HepG2 (cell line): ENCODE measurements around the gene RAB39A. TPM values are rescaled to one million over a fixed set of nuclear protein-coding genes. Genes with fewer than 3 reads are reported as not detected.

Experiments
- ATAC-seq: fragments of 200-7000 bp; cut with Tn5 transposase; 3 replicates; pipeline ENCODE4 v1.9.1; 2020; ENCODE audit warnings: mild to moderate bottlenecking, moderate library complexity
- BruUV-seq: library from RNA; stranded (reverse); fragments of 400-500 nt; replicated peaks from 2 replicates; lab custom pipeline; 2021; lab: Mats Ljungman, UMichigan
- CTCF ChIA-PET: fragments of 300-600 bp; formaldehyde crosslinking; extraction: SDS; loops from one replicate; lab custom pipeline; 2021; ENCODE audit warnings: low total read pairs, inconsistent platforms, low intra/inter-chr PET ratio; lab: Yijun Ruan, JAX
- POLR2A ChIA-PET: fragments of 350-600 bp; sonication (Branson Sonifier 250); formaldehyde crosslinking; loops from one replicate; lab custom pipeline; 2020; ENCODE audit warnings: antibody characterized with exemption, inconsistent platforms; lab: Yijun Ruan, JAX
- DNase-seq: peaks from one replicate; pipeline ENCODE4 v3.0.0-alpha.2; 2015; ENCODE audit warnings: low spot score
- FAIRE-seq: peaks from 3 replicates; lab custom pipeline; 2011; peaks lifted over from hg19 to GRCh38; lab: Jason Lieb, UNC
- H2AFZ ChIP-seq: one replicate; pipeline ENCODE4 v1.6.1; 2011; ENCODE audit warnings: low read length, inconsistent platforms
- H3K27ac ChIP-seq: fragments of 300-600 bp; 3 replicates; pipeline ENCODE4 v1.8.0; 2011; ENCODE audit warnings: mixed run types, mild to moderate bottlenecking, mixed read lengths, low read length, inconsistent platforms; ENCODE audit not compliant: insufficient read depth; ENCODE audit errors: extremely low read length
- H3K27me3 ChIP-seq, 2 experiments: fragments of 200-600 bp in 1 of 2; 2 replicates in 1 of 2; 3 replicates in 1 of 2; pipeline versions ENCODE4 v1.6.0 to v1.8.0; 2011; ENCODE audit warnings: low read length in 2 of 2, mild to moderate bottlenecking in 2 of 2, moderate library complexity in 2 of 2, inconsistent platforms in 1 of 2; ENCODE audit not compliant: insufficient read depth in 2 of 2, control insufficient read depth in 1 of 2
- H3K36me3 ChIP-seq, 2 experiments: fragments of 200-600 bp in 1 of 2; replicated peaks in 1 of 2; 2 replicates in 1 of 2; 3 replicates in 1 of 2; pipeline versions ENCODE4 v1.5.1 to v1.8.0; 2011; ENCODE audit warnings: low read length in 2 of 2, inconsistent platforms in 1 of 2; ENCODE audit not compliant: insufficient read depth in 2 of 2, control insufficient read depth in 1 of 2
- H3K4me1 ChIP-seq: 2 replicates; pipeline ENCODE4 v1.5.1; 2012; ENCODE audit warnings: low read length, inconsistent platforms; ENCODE audit not compliant: insufficient read depth
- H3K4me2 ChIP-seq: 2 replicates; pipeline ENCODE4 v1.6.0; 2011; ENCODE audit warnings: low read depth, low read length, inconsistent platforms
- H3K4me3 ChIP-seq, 3 experiments: fragments of 200-600 bp in 1 of 3; sonication (generic), shearing (Covaris generic) in 1 of 3; replicated peaks in 1 of 3; 2 replicates each; pipeline ENCODE4 v1.5.1; 2011 to 2016; ENCODE audit warnings: low read length in 3 of 3, inconsistent platforms in 2 of 3, low read depth in 2 of 3, mild to moderate bottlenecking in 2 of 3, control low read depth in 1 of 3, mixed read lengths in 1 of 3; ENCODE audit not compliant: insufficient read depth in 1 of 3
- H3K79me2 ChIP-seq: one replicate; pipeline ENCODE4 v1.6.1; 2011; ENCODE audit warnings: low read length, inconsistent platforms; ENCODE audit not compliant: insufficient read depth
- H3K9ac ChIP-seq: 2 replicates; pipeline ENCODE4 v1.6.0; 2011; ENCODE audit warnings: mild to moderate bottlenecking, low read depth, low read length, inconsistent platforms; ENCODE audit not compliant: insufficient read depth
- H3K9me3 ChIP-seq: 2 replicates; pipeline ENCODE4 v1.5.1; 2012; ENCODE audit warnings: mild to moderate bottlenecking, low read length
- H4K20me1 ChIP-seq: 2 replicates; pipeline ENCODE4 v1.6.0; 2011; ENCODE audit warnings: inconsistent platforms, mild to moderate bottlenecking, low read length, moderate library complexity; ENCODE audit not compliant: insufficient read depth
- ATF4 ChIP-seq, 2 experiments: fragments of 450-650 bp in 1 of 2; sonication (generic) in 1 of 2; formaldehyde crosslinking; IDR thresholded peaks; 2 replicates each; pipeline versions ENCODE4 v1.5.0 to v1.8.0; 2020 to 2022; ENCODE audit warnings: mild to moderate bottlenecking in 1 of 2, missing genetic modification reagents in 1 of 2
- EZH2 ChIP-seq: conservative IDR thresholded peaks from 2 replicates; pipeline ENCODE4 v1.6.1; 2012; ENCODE audit warnings: mild to moderate bottlenecking, low read depth, low read length, moderate library complexity
- FOXC1 ChIP-seq: sonication (generic); formaldehyde crosslinking; IDR thresholded peaks from 2 replicates; pipeline ENCODE4 v1.8.0; 2022; ENCODE audit warnings: mild to moderate bottlenecking, missing genetic modification reagents, borderline replicate concordance
- HNF4G ChIP-seq, 2 experiments: sonication (generic) in 1 of 2; formaldehyde crosslinking in 1 of 2; IDR thresholded peaks; 2 replicates each; pipeline versions ENCODE4 v1.4.0 to v1.6.1; 2011 to 2020; ENCODE audit warnings: borderline replicate concordance in 2 of 2, low read depth in 2 of 2, mild to moderate bottlenecking in 2 of 2, low read length in 1 of 2, missing genetic modification reagents in 1 of 2, moderate library complexity in 1 of 2
- KAT2B ChIP-seq: fragments of 150-350 bp; IDR thresholded peaks from 2 replicates; pipeline ENCODE4 v1.6.1; 2014; ENCODE audit warnings: low read depth, low read length, borderline replicate concordance
- MATR3 ChIP-seq: sonication (generic); formaldehyde crosslinking; IDR thresholded peaks from 2 replicates; pipeline ENCODE4 v1.4.0; 2020; ENCODE audit warnings: missing genetic modification reagents
- MLX ChIP-seq: IDR thresholded peaks from 2 replicates; pipeline ENCODE4 v1.6.1; 2016
- MYPOP ChIP-seq: sonication (generic); formaldehyde crosslinking; IDR thresholded peaks from 2 replicates; pipeline ENCODE4 v1.8.1; 2023; ENCODE audit warnings: mild to moderate bottlenecking, moderate library complexity, missing genetic modification reagents
- NFKB2 ChIP-seq: sonication (generic); formaldehyde crosslinking; IDR thresholded peaks from 2 replicates; pipeline ENCODE4 v1.4.0; 2020; ENCODE audit warnings: missing genetic modification reagents, borderline replicate concordance
- POGK ChIP-seq: sonication (generic); formaldehyde crosslinking; conservative IDR thresholded peaks from 2 replicates; pipeline ENCODE4 v1.8.0; 2022; ENCODE audit warnings: mild to moderate bottlenecking, moderate library complexity, missing genetic modification reagents
- SMARCE1 ChIP-seq: fragments of 450-650 bp; IDR thresholded peaks from 2 replicates; pipeline ENCODE4 v1.6.1; 2017; ENCODE audit warnings: borderline replicate concordance
- ZNF235 ChIP-seq: sonication (generic); formaldehyde crosslinking; IDR thresholded peaks from 2 replicates; pipeline ENCODE4 v1.8.1; 2023; ENCODE audit warnings: mild to moderate bottlenecking, missing genetic modification reagents, borderline replicate concordance
- ZNF549 ChIP-seq: sonication (generic); formaldehyde crosslinking; IDR thresholded peaks from 2 replicates; pipeline ENCODE4 v1.5.0; 2020; ENCODE audit warnings: missing genetic modification reagents
- ZNF772 ChIP-seq: sonication (generic); formaldehyde crosslinking; IDR thresholded peaks from 2 replicates; pipeline ENCODE4 v1.5.0; 2020; ENCODE audit warnings: mild to moderate bottlenecking, missing genetic modification reagents
- ZNF776 ChIP-seq: sonication (generic); formaldehyde crosslinking; IDR thresholded peaks from 2 replicates; pipeline ENCODE4 v1.4.0; 2020; ENCODE audit warnings: mild to moderate bottlenecking, missing genetic modification reagents
- ZNF788 ChIP-seq: sonication (generic); formaldehyde crosslinking; IDR thresholded peaks from 2 replicates; pipeline ENCODE4 v1.5.0; 2020; ENCODE audit warnings: mild to moderate bottlenecking, missing genetic modification reagents, borderline replicate concordance
- WGBS: methylation state at CpG from one replicate; pipeline ENCODE4 v1.1.6; 2017; ENCODE audit warnings: low lambda C conversion rate; 5-methylcytosine and 5-hydroxymethylcytosine counted together
- in situ Hi-C: cut with HindIII; loops from 2 replicates; pipeline ENCODE4 v1.10.0; 2017; ENCODE audit warnings: low pct_unique_long_range_greater_than_20kb; ENCODE audit not compliant: extremely low pct_ligation_motif_present
- intact Hi-C: fragments of 100-400 bp; cut with micrococcal nuclease; formaldehyde crosslinking; loops from one replicate; pipeline ENCODE4 v1.10.0; 2022; ENCODE audit not compliant: unreplicated experiment
- polyA plus RNA-seq, 8 experiments: library from polyadenylated mRNA; depleted of rRNA in 3 of 8; stranded (reverse) in 7 of 8; unstranded in 1 of 8; fragments of >200 nt; fragmentation: Illumina TruSeq in 4 of 8; extraction: Trizol in 4 of 8; gene quantifications; 2 replicates each; pipeline versions ENCODE4 v1.2.1 to v1.2.3, GENCODE V29; 2011 to 2016; ENCODE audit warnings: low read depth in 4 of 8, missing spikeins in 1 of 8, mixed read lengths in 1 of 8; ENCODE audit not compliant: insufficient read depth in 1 of 8
- total RNA-seq, 5 experiments: library from RNA; depleted of rRNA; stranded (reverse); fragments of >200 nt; fragmentation: Illumina TruSeq; extraction: Trizol; gene quantifications; 2 replicates each; pipeline ENCODE4 v1.2.3, GENCODE V29; 2016; ENCODE audit warnings: low read depth in 1 of 5

RAB39A gene
- total and polyA plus RNA-seq, 2 of the 13 experiments (the other 11 are each of a cell fraction or from before 2014, with no cell fraction given) = not detected

- TF ChIP-seq ZNF549 (CRISPR knock-in tag) (no peak), SMARCE1 (no peak), MYPOP (CRISPR knock-in tag) (no peak), ZNF235 (CRISPR knock-in tag) (no peak), ATF4 (CRISPR knock-in tag; IDR thresholded peaks at IDR 0.05) (no peak), EZH2 (no peak)
- Histone ChIP-seq H3K4me1 (no peaks in the 10 kb centered on the region), H3K4me2 (no peak overlapping the region), H3K36me3 (no peaks in the 10 kb centered on the region), H3K27ac (no peak overlapping the region), H3K79me2 (no peaks in the 10 kb centered on the region), H3K27me3 (no peaks in the 10 kb centered on the region), H4K20me1 (no peaks in the 10 kb centered on the region), H2AFZ (no peak overlapping the region), H3K9ac (no peak overlapping the region), H3K4me3 (no peak overlapping the region), H3K9me3 (no peaks in the 10 kb centered on the region)
- intact Hi-C loops (no loop called here), in situ Hi-C loops (no loop called here)
- FAIRE-seq = no peak
- ChIA-PET POLR2A (no interaction called here), CTCF (no interaction called here)
- ATAC-seq = peak; percentile 88
- BruUV-seq = no TSS peak
- DNase-seq = no peak
Observed at GRCh38 chr11:107969219-107969618, 41.0 kb downstream of the RAB39A start.

GRCh38 chr11:107970049-107970448 is 41.8 kb downstream of the RAB39A start:
- no peak overlapping the region for H3K9ac ChIP-seq
- in situ Hi-C loops = no loop called here
- FAIRE-seq (no peak), ATAC-seq (no peak), DNase-seq (no peak)
- H3K4me1 ChIP-seq = no peaks in the 10 kb centered on the region
- intact Hi-C loops = no loop called here
- no peaks in the 10 kb centered on the region for H3K36me3 ChIP-seq
- POLR2A ChIA-PET = no interaction called here
- BruUV-seq = no TSS peak
- WGBS = 0% methylated on average over 4 of the region's 5 CpGs
- H3K79me2 ChIP-seq = no peaks in the 10 kb centered on the region
- H3K4me2 ChIP-seq = no peak overlapping the region
- H3K27me3 ChIP-seq = no peaks in the 10 kb centered on the region
- H4K20me1 ChIP-seq = no peaks in the 10 kb centered on the region
- H2AFZ ChIP-seq = no peak overlapping the region
- H3K4me3 ChIP-seq = no peak overlapping the region
- CTCF ChIA-PET = no interaction called here
- no peaks in the 10 kb centered on the region for H3K9me3 ChIP-seq
- no peak overlapping the region for H3K27ac ChIP-seq
- no peak for TF ChIP-seq ZNF788 (CRISPR knock-in tag)
- no peak for TF ChIP-seq FOXC1 (CRISPR knock-in tag)
- TF ChIP-seq MATR3 = no peak
- no peak for TF ChIP-seq MLX (CRISPR knock-in tag)
- TF ChIP-seq NFKB2 (CRISPR knock-in tag) = no peak
- TF ChIP-seq ZNF772 (CRISPR knock-in tag) = no peak
- TF ChIP-seq KAT2B = no peak
- no peak for TF ChIP-seq HNF4G (IDR thresholded peaks at IDR 0.05; ENCODE audit: borderline replicate concordance, low read depth, low read length)
- TF ChIP-seq HNF4G (CRISPR knock-in tag; IDR thresholded peaks at IDR 0.05; ENCODE audit: borderline replicate concordance, low read depth) = no peak
- no peak for TF ChIP-seq ZNF776 (CRISPR knock-in tag)
- no peak for TF ChIP-seq POGK (CRISPR knock-in tag)
